Measurements from ENCODE around the gene RTTN.
A peak's percentile ranks its signal among the peaks of the same experiment; 100 is the strongest.

Gene RTTN

DNA sequence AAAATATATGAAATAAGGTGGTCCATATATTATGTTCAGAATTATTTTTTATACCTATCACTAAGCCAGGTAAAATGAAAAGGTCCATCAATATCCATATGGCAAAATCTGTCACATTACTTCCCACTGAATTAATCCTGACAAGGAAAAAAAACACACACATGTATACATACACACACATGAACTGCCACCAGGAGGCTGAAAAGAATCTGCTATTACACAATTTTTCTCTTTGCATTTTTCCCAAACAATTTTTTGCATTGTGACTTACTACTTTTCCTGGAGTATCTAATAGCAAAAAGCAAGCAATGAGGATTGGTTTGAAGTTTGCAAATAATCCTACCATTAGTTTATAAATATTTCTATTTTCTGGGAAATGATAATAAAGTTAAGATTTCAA, 129.6 kb downstream of the RTTN start:
- DNase-seq (ENCODE audit: low read depth, low spot score) = no peak

DNA sequence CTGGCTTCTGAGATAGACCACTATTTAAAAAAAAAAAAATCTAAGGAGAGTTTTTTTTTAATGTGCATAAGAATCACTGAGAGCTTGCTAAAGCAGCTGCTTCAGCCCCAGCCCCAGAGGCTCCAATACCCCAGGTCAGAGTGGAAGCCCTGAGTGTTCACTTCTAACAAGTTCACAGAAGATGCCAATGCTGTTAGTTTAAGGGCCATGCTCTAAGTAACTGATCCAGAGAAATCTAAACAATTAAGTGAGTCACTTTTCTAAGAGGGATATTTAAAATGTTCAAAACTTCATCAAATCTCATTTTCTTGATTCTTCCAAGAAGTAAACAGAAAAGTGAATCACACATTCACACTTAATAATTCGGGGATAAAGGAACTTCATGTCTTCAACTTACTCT, 131.4 kb downstream of the RTTN start:
- no peak for DNase-seq (ENCODE audit: low read depth, low spot score)

DNA sequence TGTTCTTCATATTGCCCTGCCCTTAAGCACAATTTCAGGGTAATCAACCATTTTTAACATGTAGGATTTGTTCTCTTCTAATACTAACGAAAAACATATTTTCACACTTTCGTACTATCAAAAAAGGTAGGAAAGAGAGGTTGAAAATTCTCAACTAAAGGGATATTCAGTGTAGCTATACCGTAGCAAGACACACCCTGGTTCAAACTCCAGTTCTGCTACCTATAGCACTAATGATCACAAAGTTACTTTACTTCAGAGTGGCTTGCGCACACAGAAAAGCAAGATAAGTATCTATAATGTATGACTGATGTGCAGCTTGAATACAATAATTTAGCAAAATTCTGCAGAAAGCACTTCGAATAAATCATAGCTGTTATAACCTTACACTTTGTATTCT, 132.1 kb downstream of the RTTN start:
- DNase-seq (ENCODE audit: low read depth, low spot score) = no peak

DNA sequence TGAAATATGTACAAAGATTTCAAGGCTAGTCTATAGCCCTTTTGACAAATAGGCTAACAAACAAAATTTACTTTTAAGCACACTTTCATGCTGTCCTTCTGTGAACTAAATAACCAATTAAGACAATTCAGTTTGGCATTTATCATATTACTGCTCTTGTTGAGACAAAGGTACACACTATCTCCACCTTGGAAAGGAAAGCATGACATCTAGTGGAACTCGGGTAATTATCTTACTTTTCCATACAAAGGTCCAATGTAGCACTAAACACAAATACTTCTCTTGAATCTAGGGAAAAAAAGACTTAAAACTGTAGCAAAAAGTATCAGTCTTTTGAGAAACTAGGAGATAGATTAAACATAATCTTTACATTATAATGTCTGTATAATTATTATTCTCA, 132.8 kb downstream of the RTTN start:
- no peak for DNase-seq (ENCODE audit: low read depth, low spot score)

DNA sequence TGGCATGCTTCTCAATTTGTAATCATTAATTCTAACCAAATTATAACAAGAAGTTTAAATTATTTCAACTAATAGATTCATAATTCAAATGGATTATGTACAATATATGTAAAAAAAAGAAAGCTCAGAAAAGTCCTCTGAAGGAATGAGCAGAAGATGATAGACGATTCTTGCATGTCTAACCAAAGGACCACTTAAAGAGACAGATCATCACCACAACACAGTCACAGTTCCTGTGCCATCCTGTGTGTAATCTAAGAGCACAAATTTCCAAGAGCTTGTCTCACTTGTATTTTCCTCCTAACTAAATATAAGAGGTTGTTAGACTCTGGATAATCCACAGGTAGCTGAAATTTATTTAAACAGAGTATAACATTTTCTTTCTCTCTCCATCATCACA, 135.5 kb downstream of the RTTN start:
- no peak for DNase-seq (ENCODE audit: low read depth, low spot score)

DNA sequence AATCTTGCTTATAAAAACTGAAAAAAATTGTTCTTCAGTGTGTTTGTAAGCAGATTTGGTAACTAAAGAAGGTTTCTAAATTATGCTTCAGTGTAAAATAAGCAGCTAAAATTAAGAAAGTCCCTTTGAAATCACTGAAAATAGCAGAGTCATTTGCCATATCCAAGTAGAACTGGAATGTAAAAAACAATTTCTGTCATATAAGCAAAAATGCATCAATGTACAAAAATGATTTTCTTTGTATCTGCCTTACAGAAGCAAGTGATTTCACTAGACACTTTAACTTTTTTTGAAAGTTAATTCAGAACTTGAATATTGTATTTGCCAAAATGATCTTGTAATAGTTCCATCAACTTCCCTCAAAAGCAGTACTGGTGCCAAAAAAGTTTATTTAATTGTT, 136.1 kb downstream of the RTTN start:
- DNase-seq (ENCODE audit: low read depth, low spot score) = no peak

DNA sequence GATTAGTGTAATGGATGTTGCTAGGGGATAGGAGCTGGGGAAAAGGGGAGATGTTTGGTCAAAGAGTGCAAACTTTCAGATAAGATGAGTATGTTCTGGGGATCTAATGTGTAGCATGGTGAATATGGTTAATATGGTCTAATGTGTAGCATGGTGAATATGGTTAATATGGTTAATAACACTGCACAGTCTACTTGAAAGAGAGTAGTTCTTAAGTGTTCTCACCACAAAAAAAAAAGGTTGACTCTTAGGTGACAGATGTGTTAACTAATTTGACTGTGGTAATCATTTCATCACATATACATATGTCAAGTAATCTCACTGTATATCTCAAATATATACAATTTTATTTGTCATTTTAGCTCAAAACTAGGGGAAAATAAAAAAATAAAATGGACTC, 136.5 kb downstream of the RTTN start:
- DNase-seq (ENCODE audit: low read depth, low spot score) = no peak

DNA sequence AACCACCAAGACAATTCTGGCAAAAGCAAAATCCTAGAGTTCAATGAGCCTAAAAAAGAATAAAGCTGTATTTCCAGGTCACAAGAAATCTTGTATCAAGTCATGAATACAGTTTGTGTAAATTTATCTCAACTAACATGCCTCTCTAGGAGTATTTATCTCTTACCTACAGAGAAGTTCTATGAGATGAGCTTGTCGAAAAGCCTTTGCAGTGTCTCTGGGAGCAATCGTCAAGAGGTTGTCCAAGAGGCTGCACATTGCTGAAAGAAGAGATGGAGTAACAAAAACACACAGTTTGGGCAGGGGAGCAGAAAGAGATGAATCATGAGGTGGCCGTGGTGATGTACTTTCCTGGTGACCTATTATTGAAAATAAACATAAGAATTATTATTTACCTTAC, 145.8 kb downstream of the RTTN start:
- no peak for DNase-seq (ENCODE audit: low read depth, low spot score)

DNA sequence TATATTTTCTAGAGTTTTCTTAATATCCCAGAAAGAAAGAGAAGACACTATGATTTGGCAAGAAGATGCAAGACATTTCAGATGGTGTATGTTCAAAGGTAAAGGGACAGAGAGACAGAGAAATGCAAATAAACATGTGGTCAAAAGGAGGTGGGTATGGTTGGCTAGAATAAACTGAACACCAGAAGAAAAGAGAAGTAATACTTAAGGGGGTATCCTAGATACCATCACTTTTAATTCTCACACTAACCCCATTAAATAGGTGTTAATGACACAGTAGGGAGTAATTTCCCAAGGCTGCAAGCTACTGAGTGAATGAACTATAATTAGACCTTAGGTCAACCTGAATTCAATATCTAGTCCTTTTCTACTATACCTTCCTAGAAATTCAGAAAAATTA, 146.6 kb downstream of the RTTN start:
- no peak for DNase-seq (ENCODE audit: low read depth, low spot score)

DNA sequence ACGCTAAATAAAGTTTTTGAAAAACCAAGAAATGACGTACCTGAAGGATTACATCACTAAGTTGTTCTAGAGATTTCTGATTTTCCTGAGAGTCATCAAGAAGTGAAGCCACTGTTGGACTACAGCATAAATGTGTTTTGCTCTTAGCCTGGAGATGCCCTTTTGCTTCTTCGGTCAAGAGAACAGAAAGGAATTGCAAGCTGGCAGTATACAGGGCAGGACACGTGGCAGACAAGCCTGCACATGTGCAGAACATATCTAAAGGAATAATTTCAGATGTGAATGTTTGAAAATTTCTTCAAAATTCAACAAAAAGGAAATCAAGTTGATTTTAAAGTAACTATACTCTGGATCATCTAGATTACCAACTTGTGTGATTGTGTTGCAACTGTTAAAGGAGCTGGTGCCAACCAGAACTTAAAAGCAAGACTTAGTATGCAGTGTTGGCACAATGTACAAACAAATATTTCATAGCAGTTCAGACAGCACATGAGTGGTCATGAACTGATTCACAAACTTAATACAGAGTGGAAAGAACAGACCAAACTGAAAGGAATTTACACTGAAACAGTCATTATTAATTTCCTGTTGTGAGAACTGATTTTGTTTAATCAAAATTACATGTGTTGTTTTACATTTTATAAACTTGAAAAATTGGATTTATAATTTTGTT, 157.4 kb downstream of the RTTN start:
- no peak for DNase-seq (ENCODE audit: low read depth, low spot score)

DNA sequence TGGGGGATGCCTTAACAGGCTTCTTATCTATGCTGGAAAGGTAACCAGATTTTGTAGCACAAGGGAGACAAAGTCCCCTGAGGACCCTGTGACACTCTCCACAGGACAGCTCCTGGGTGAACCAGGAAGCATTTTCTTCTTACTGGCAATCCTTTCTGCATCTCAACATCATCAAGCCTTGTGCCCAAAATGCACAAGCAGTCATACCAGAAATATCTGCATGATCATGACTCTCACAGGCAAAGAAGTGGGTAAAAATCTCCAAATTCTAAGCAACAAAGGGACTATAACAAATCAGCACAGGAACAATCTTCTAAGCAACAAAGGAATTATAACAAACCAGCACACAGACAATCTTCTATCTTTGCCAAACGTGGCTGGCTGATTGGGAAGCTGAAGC, 158.7 kb downstream of the RTTN start:
- no peak for DNase-seq (ENCODE audit: low read depth, low spot score)

DNA sequence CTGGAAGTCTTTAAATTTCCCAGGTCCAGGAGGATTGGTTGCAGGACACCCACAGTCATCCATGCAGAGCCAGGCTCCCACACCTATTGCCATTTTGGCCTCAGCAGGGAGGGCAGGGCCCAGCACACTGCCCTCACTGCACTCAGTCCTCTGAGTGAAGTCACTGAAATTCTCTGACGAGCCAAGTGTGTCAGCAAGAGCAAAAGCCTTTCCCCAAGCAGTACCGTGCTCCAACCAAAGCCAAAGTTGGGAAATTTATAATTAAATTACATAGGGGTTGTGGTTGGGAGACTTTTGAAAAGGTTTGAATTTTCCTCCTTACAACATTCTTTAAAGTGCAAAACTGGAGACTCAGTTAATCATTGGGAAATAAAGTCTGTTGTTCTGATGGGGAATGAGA, 159.3 kb downstream of the RTTN start:
- DNase-seq (ENCODE audit: low read depth, low spot score) = no peak

DNA sequence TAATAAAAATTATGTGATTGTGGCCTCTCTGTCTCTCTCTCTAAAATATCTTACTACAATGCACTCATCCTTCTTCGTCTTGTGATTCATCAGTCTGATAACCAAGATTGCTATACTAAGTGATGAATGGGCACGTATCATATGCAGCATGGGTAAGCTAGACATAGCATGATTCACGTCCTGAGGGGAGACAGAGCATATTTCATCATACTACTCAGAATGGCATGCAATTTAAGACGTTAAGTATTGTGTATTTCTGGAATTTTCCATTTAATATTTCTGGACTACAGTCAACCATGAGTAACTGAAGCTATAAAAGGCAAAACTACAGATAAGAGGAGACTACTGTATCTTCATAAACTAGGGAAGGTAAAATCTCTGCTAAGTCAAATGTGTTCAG, 160.9 kb downstream of the RTTN start:
- DNase-seq (ENCODE audit: low read depth, low spot score) = no peak

DNA sequence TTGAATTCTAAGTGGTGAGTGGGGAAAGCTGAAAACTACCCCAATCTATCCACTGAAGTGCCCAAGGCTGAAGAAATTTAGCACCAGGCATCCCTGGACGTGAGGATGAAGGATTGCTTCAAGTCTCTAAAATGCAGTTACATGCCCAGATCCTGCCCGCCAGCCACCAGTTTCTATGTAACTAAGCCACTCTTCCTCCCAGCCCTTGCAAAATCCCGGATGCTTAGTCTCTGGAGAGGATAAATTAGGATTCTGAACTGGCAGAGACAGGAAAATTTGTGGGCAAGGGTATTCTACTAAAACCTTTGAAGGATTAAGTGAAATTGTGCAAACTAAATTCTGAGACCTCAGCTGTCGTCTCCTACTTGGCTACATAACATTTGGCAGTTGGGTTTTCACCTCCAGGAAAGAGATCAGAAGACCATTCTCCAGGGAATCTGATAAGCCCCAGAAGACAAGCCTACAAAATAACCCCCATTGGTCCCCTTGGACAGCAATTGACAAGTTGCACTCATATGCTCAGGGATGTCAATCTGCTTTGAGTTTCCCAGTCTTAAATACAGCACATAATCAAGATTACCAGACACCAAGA, 163.9 kb downstream of the RTTN start:
- no peak for DNase-seq (ENCODE audit: low read depth, low spot score)

DNA sequence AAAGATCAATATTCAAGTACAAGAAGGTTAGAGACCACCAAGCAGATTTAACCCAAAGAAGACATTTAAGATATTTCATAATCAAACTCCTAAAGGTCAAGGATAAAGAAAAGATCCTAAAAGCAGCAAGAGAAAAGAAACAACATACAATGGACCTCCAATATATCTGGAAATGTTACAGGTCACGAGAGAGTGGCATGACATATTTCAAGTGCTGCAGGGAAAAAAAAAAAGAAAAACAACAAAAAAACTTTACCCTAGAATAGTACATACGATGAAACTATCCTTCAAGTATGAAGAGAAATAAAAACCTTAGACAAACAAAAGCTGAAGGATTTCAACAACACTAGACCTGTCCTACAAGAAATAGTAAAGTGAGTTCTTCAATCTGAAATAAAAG, 166.3 kb downstream of the RTTN start:
- no peak for DNase-seq (ENCODE audit: low read depth, low spot score)

DNA sequence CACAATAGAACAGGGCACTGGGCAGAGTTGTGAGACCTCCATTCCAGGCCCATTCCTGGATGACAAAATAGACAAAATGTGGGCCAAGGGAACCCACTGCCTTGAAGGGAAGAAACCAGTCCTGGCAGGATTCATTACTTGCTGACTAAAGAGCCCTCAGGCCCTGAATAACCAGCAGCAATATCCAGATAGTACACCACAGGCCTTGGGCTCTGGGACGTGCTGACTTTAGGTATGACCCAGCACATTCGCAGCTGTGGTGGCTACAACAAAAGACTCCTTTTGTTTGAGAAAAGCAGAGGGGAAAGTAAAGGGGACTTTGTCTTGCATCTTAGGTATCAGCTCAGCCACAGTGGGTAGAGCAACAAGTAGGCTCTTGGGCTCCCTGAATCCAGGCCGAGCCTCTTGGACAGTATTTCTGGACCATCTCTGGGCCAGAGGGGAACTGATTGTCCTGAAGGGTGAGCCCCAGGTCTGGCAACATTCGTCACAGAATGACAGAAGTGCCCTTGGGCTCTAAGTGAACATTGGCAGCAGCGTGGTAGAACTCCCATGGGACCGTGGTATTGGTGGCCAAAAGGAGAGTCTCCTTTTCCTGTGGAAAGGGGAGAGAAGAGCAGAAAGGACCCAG, 167.9 kb downstream of the RTTN start:
- DNase-seq (ENCODE audit: low read depth, low spot score) = peak; percentile 21

DNA sequence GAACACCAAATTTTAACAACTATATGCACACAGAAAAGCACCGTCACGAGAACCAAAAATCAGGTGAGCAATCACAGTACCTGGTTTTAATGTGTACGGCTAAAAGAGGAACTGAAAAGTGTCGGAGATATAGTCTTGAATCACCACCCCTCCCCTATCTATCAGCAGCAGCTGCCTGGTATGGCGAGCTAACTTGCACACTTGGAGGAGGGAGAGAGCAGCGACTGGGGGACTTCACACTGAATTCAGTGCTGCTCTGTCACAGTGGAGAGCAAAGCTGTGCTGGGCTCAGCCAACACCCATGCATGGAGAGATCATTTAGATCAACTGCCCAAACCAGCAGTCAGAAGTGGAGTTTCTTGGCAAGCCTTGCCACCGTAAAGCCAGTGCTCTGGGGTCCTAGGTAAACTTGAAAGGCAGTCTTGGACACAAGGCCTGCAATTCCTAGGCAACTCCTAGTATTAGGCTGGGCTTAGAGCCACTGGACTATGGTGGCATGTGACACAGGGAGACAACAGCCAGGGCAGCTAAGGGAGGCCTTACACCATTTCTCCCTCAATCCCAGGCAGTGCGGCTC, 168.6 kb downstream of the RTTN start:
- no peak for DNase-seq (ENCODE audit: low read depth, low spot score)

DNA sequence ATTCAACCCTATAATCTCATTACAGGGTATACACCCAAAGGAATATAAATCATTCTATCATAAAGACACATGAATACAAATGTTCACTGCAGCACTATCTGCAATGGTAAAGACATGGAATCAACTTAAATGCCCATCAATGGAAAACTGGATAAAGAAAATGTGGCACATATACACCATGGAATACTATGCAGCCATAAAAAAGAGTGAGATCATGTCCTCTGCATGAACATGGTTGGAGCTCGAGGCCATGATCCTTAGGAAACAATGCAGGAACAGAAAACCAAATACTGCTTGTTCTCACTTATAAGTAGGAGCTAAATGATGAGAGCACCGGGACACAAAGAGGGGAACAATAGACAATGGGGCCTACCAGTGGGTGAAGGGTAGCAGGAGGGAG, 169.3 kb downstream of the RTTN start:
- DNase-seq (ENCODE audit: low read depth, low spot score) = no peak

DNA sequence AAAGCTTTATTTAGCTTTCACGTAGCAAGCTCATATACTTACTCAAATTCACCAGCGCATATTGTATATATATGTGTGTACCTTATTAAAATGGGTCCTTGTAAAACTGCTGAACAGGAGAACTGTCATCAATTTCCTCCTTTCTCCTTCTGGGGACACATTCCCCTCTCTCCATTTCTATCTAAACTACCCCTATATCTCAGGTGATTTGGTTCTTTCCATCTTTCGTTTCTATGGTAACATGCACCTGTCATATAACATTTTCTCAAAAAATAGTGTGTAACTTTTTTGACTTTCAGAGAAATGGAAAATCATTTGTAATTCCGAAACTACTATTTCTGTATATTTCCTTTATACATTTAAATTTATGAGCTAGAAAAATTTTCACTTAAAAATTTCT, 174.3 kb downstream of the RTTN start:
- DNase-seq (ENCODE audit: low read depth, low spot score) = no peak

DNA sequence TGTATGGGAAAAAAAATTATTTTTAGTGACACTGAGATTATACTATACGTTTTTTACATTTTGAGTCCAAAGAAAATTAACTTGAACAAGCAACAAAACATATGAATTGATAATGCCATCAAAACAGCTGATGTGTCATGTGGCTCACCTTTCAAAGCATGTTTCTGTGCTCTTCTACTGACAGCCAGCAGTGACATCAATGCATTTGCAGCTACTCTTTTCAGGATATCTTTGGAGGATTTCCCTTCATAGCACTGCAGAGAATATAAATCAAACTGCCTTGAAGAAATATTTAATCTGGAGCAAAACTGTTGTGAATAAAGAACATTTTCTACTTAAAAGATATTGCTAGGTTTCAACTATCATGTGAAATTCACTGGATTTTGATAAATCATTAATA, 174.8 kb downstream of the RTTN start:
- no peak for DNase-seq (ENCODE audit: low read depth, low spot score)

DNA sequence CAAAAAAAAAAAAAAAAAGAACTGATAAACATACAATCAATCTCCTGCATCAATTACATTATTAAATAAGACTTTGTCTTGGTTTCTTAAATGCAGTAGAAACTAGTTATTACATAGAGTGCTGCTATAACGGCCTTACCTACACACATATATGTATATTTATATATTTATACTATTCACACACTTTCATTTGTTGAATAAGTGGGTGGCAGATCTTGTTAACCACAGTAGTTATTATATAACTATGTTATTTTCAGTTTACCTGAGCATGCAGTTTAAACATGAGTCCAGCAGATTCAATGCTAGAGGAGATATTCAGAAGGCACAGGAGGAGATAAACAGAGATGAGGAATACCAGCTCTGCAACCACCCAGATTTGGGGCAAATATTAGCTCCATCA, 176.3 kb downstream of the RTTN start:
- no peak for DNase-seq (ENCODE audit: low read depth, low spot score)

DNA sequence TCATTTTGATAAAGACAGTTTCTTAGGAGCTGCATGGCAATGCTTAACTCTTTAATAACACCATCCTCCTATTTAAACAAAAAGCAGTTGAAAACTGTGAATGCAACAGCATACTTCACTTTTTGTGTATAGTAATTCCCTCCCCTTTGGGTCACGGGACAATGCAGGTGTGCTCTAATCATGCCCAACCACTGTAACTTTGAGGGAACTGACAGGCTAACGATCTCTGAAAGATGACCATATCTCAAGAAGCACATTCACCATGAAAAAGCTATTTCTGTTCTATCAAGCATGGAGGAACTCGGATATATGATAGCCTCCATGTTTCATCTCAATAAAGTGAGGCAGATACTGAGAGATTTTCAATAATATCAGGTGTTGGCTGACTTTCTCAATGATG, 176.8 kb downstream of the RTTN start:
- no peak for DNase-seq (ENCODE audit: low read depth, low spot score)

DNA sequence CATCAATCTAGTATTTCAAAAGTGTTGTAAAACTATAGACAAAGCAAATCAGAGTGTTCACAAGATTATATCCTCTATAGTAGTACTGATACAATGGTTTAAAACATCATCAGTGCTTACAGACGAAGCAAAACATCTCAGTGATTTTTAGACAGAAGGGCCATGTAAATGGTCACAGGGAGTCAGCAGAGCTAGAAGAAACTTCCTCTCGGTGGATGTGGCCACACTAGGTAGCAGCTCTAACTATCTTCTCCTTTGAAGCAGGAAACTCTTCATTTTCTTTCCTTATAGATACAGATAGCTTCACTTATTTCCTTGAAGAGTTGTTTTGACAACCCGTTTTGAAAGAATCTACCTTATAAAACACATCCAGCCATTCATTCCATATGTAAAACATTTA, 177.4 kb downstream of the RTTN start:
- no peak for DNase-seq (ENCODE audit: low read depth, low spot score)

All from ELF-1 (cell line).